ENCODE data around the gene ACAN.

The ACAN gene

GRCh38 chr15:88803241-88803919, at the start of gene ACAN:
Gene ACAN, plus strand, starts transcription at chr15:88803436. Its CDS starts 32,771 bp downstream, at chr15:88836207.
- DNase-seq = no peak

- no peak for DNase-seq
Measured at GRCh38 chr15:88756521-88756920, 46.7 kb upstream of the ACAN start.

GRCh38 chr15:88756921-88757320, 46.3 kb upstream of the ACAN start:
- no peak for DNase-seq

- no peak for DNase-seq
Measured at GRCh38 chr15:88759872-88760271, 43.4 kb upstream of the ACAN start.

- no peak for DNase-seq
Measured at GRCh38 chr15:88764448-88764847, 38.8 kb upstream of the ACAN start.

GRCh38 chr15:88765212-88765611, 38.0 kb upstream of the ACAN start:
- no peak for DNase-seq

- DNase-seq = no peak
Measured at GRCh38 chr15:88769161-88769971, 33.9 kb upstream of the ACAN start.

GRCh38 chr15:88775776-88776175, 27.5 kb upstream of the ACAN start:
- DNase-seq = no peak

- DNase-seq = no peak
Measured at GRCh38 chr15:88776646-88777045, 26.6 kb upstream of the ACAN start.

GRCh38 chr15:88779944-88780343, 23.3 kb upstream of the ACAN start:
- no peak for DNase-seq

- DNase-seq = no peak
Measured at GRCh38 chr15:88782465-88782864, 20.8 kb upstream of the ACAN start.

- no peak for DNase-seq
Measured at GRCh38 chr15:88785217-88785616, 18.0 kb upstream of the ACAN start.

- no peak for DNase-seq
Measured at GRCh38 chr15:88788036-88788435, 15.2 kb upstream of the ACAN start.

- no peak for DNase-seq
Measured at GRCh38 chr15:88788816-88789215, 14.4 kb upstream of the ACAN start.

- no peak for DNase-seq
Measured at GRCh38 chr15:88790486-88790885, 12.8 kb upstream of the ACAN start.

GRCh38 chr15:88791637-88792036, 11.6 kb upstream of the ACAN start:
- DNase-seq = no peak

GRCh38 chr15:88792342-88793282, 10.6 kb upstream of the ACAN start:
- DNase-seq = no peak

GRCh38 chr15:88794001-88794400, 9.2 kb upstream of the ACAN start:
- DNase-seq = no peak

GRCh38 chr15:88797663-88798339, 5.4 kb upstream of the ACAN start:
- no peak for DNase-seq

GRCh38 chr15:88799341-88799740, 3.9 kb upstream of the ACAN start:
- DNase-seq = no peak

GRCh38 chr15:88800026-88800425, 3.2 kb upstream of the ACAN start:
- DNase-seq = no peak

GRCh38 chr15:88800738-88801137, 2.5 kb upstream of the ACAN start:
- no peak for DNase-seq

Data from NCI-H526 treated with DMSO at 0.1 percent for 48 hours (cell line).